ENCODE measurements around the gene PSMD3. TPM values are rescaled to one million over a fixed set of nuclear protein-coding genes. Genes with fewer than 3 reads are reported as not detected.
"Not testable (repeated sequence)": the region's sequence is repeated elsewhere in the genome, so short reads cannot be mapped to it uniquely, and the experiment has no call there.

The PSMD3 gene
- total and polyA plus RNA-seq, 3 donors from 2014 or later: 112 to 129 (median 128) TPM

GRCh38 chr17:40000161-40000560, 19.6 kb downstream of the PSMD3 start:
- H3K9me3 ChIP-seq: no peaks in the 10 kb centered on the region
- no peak overlapping the region for H3K4me3 ChIP-seq
- 93 to 95% methylated on average over 7 of the region's 7 CpGs for WGBS, 2 donors
- H3K27ac ChIP-seq: no peak overlapping the region
- no peak for DNase-seq
- H3K4me1 ChIP-seq: no peaks in the 10 kb centered on the region
- TF ChIP-seq, protein P1, sequence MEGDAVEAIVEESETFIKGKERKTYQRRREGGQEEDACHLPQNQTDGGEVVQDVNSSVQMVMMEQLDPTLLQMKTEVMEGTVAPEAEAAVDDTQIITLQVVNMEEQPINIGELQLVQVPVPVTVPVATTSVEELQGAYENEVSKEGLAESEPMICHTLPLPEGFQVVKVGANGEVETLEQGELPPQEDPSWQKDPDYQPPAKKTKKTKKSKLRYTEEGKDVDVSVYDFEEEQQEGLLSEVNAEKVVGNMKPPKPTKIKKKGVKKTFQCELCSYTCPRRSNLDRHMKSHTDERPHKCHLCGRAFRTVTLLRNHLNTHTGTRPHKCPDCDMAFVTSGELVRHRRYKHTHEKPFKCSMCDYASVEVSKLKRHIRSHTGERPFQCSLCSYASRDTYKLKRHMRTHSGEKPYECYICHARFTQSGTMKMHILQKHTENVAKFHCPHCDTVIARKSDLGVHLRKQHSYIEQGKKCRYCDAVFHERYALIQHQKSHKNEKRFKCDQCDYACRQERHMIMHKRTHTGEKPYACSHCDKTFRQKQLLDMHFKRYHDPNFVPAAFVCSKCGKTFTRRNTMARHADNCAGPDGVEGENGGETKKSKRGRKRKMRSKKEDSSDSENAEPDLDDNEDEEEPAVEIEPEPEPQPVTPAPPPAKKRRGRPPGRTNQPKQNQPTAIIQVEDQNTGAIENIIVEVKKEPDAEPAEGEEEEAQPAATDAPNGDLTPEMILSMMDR (IDR thresholded peaks at IDR 0.05): no peak
- no peak for TF ChIP-seq POLR2A (IDR thresholded peaks at IDR 0.05)
- intact Hi-C loops (cut with DNase I; ENCODE audit: low total_unique reads): no loop called here
- no peaks in the 10 kb centered on the region for H3K36me3 ChIP-seq (ENCODE audit: low read depth, missing control alignments)
- H3K27me3 ChIP-seq: no peaks in the 10 kb centered on the region

DNA sequence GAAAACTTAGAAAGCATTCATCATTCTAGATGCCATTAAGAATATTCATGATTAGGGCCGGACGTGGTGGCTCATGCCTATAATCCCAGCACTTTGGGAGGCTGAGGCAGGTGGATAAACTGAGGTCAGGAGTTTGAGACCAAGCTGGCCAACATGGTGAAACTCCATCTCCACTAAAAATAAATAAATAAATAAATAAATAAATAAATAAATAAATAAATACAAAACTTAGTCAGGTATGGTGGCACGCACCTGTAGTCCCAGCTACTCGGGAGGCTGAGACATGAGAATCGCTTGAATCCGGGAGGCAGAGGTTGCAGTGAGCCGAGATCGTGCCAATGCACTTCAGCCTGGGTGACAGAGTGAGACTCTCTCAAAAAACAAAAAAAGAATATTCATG, 20.7 kb downstream of the PSMD3 start:
- DNase-seq; intact Hi-C loops (cut with DNase I; ENCODE audit: low total_unique reads); H3K27me3 ChIP-seq; H3K4me1 ChIP-seq; H3K4me3 ChIP-seq; H3K27ac ChIP-seq; H3K36me3 ChIP-seq (ENCODE audit: low read depth, missing control alignments); H3K9me3 ChIP-seq: not testable (repeated sequence)
- WGBS, 2 donors: 80 to 91% methylated on average over 7 to 8 of the region's 8 CpGs

DNA sequence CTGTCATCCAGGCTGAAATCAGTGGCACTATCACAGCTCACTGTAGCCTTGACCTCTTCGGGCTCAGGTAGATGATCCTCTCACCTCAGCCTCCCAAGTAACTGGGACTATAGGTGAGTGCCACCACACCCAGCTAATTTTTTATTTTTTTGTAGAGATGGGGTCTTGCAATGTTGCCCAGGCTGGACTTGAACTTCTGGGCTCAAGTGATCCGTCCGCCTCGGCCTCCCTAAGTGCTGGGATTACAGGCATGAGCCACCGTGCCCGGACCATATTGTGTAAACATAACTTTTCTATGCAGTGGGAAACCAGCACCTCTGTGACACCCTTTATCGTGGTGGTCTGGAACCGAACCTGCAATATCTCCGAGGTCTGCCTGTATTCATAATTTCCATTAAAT, 23.5 kb downstream of the PSMD3 start:
- no peak overlapping the region for H3K4me3 ChIP-seq
- TF ChIP-seq POLR2A (IDR thresholded peaks at IDR 0.05): no peak
- TF ChIP-seq, protein P1 (IDR thresholded peaks at IDR 0.05): no peak
- no peak overlapping the region for H3K27ac ChIP-seq
- H3K27me3 ChIP-seq: no peaks in the 10 kb centered on the region
- intact Hi-C loops (cut with DNase I; ENCODE audit: low total_unique reads): no loop called here
- DNase-seq: no peak
- H3K36me3 ChIP-seq (ENCODE audit: low read depth, missing control alignments): no peaks in the 10 kb centered on the region
- 92 to 94% methylated on average over 9 of the region's 9 CpGs for WGBS, 2 donors
- no peaks in the 10 kb centered on the region for H3K9me3 ChIP-seq
- H3K4me1 ChIP-seq: no peaks in the 10 kb centered on the region

GRCh38 chr17:40004712-40005111, 24.1 kb downstream of the PSMD3 start:
- H3K4me1 ChIP-seq: no peaks in the 10 kb centered on the region
- H3K36me3 ChIP-seq (ENCODE audit: low read depth, missing control alignments): no peaks in the 10 kb centered on the region
- intact Hi-C loops (cut with DNase I; ENCODE audit: low total_unique reads): no loop called here
- H3K4me3 ChIP-seq: no peak overlapping the region
- 93 to 96% methylated on average over 7 of the region's 7 CpGs for WGBS, 2 donors
- no peak for TF ChIP-seq POLR2A (IDR thresholded peaks at IDR 0.05)
- TF ChIP-seq, protein P1 (IDR thresholded peaks at IDR 0.05): no peak
- no peak overlapping the region for H3K27ac ChIP-seq
- H3K9me3 ChIP-seq: no peaks in the 10 kb centered on the region
- DNase-seq: no peak
- H3K27me3 ChIP-seq: no peaks in the 10 kb centered on the region

- WGBS, 2 donors: 83 to 86% methylated on average over 6 of the region's 6 CpGs
- Histone ChIP-seq H3K9me3 (no peaks in the 10 kb centered on the region), H3K36me3 (ENCODE audit: low read depth, missing control alignments) (no peaks in the 10 kb centered on the region), H3K27ac (no peak overlapping the region), H3K4me3 (no peak overlapping the region), H3K4me1 (no peaks in the 10 kb centered on the region), H3K27me3 (no peaks in the 10 kb centered on the region)
- DNase-seq: no peak
- TF ChIP-seq, protein P1 (IDR thresholded peaks at IDR 0.05): no peak
- TF ChIP-seq POLR2A (IDR thresholded peaks at IDR 0.05): no peak
- intact Hi-C loops (cut with DNase I; ENCODE audit: low total_unique reads): no loop called here
Measured at GRCh38 chr17:40005520-40005919, 24.9 kb downstream of the PSMD3 start.

DNA sequence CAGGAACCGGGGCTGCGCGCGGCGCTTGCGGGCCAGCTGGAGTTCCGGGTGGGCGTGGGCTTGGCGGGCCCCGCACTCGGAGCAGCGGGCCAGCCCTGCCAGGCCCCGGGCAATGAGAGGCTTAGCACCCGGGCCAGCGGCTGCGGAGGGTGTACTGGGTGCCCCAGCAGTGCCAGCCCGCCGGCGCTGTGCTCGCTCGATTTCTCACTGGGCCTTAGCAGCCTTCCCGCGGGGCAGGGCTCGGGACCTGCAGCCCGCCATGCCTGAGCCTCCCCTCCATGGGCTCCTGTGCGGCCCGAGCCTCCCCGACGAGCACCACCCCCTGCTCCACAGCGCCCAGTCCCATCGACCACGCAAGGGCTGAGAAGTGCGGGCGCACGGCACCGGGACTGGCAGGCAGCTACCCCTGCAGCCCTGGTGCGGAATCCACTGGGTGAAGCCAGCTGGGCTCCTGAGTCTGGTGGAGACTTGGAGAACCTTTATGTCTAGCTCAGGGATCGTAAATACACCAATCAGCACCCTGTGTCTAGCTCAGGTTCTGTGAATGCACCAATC, 30.4 kb downstream of the PSMD3 start:
- Histone ChIP-seq H3K4me1 (peaks cover 14% of the 10 kb centered on the region), H3K4me3 (peak overlapping the region in 1 of 2 donors; percentile 45)
- intact Hi-C loops (cut with DNase I; ENCODE audit: low total_unique reads): loop anchor here (5.0 kb wide), 1 partner anchor 161 kb away; no protein-coding TSS in a partner anchor
- DNase-seq; H3K27ac ChIP-seq; H3K27me3 ChIP-seq; H3K9me3 ChIP-seq; H3K36me3 ChIP-seq (ENCODE audit: low read depth, missing control alignments): not testable (repeated sequence)
- 73 to 80% methylated on average over 6 to 22 of the region's 38 CpGs for WGBS, 2 donors

- not testable (repeated sequence) for H3K4me3 ChIP-seq; H3K36me3 ChIP-seq (ENCODE audit: low read depth, missing control alignments); H3K27me3 ChIP-seq; H3K9me3 ChIP-seq; H3K27ac ChIP-seq; DNase-seq
- intact Hi-C loops (cut with DNase I; ENCODE audit: low total_unique reads): loop anchor here (5.0 kb wide), 1 partner anchor 160 kb away; no protein-coding TSS in a partner anchor
- WGBS, 2 donors: 76 to 80% methylated on average over 22 of the region's 22 CpGs
- peaks cover 19% of the 10 kb centered on the region for H3K4me1 ChIP-seq
Measured at GRCh38 chr17:40012017-40012647, 31.5 kb downstream of the PSMD3 start.
